ENCODE data around the gene CTNNB1.
"Not testable (repeated sequence)": the region's sequence is repeated elsewhere in the genome, so short reads cannot be mapped to it uniquely, and the experiment has no call there.

CTNNB1 gene

DNA sequence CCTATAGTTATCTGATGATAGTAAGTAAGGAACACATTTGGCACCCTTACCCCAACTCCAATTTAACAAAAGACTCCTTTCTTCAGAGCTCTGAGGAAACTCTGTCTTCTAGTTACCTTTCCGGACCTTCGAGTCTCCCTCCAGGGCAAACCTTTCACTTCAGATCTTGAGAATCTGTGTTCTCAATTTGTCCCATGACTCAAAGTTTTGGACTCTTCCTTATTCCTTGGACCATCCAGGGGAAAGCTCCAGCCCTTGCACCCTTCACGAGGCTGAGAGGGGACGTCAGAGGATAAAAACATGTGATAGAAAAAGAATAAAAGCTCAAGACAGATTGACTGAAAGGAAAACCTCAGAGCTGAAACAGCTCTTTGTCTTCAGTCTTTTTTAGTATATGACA, 76.9 kb downstream of the CTNNB1 start:
- TF ChIP-seq EZH2 (IDR thresholded peaks at IDR 0.05; ENCODE audit: borderline replicate concordance, low read length): no peak
- TF ChIP-seq, protein P1, sequence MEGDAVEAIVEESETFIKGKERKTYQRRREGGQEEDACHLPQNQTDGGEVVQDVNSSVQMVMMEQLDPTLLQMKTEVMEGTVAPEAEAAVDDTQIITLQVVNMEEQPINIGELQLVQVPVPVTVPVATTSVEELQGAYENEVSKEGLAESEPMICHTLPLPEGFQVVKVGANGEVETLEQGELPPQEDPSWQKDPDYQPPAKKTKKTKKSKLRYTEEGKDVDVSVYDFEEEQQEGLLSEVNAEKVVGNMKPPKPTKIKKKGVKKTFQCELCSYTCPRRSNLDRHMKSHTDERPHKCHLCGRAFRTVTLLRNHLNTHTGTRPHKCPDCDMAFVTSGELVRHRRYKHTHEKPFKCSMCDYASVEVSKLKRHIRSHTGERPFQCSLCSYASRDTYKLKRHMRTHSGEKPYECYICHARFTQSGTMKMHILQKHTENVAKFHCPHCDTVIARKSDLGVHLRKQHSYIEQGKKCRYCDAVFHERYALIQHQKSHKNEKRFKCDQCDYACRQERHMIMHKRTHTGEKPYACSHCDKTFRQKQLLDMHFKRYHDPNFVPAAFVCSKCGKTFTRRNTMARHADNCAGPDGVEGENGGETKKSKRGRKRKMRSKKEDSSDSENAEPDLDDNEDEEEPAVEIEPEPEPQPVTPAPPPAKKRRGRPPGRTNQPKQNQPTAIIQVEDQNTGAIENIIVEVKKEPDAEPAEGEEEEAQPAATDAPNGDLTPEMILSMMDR (IDR thresholded peaks at IDR 0.05; ENCODE audit: low read length): no peak
- no peaks in the 10 kb centered on the region for H3F3A ChIP-seq (ENCODE audit: insufficient read depth, low read length)
- no peaks in the 10 kb centered on the region for H3K79me2 ChIP-seq (ENCODE audit: insufficient read depth, low read length)
- no peak overlapping the region for H3K4me3 ChIP-seq (ENCODE audit: low read depth, low read length, poor library complexity, severe bottlenecking)
- no peak overlapping the region for H3K4me2 ChIP-seq (ENCODE audit: low read length)
- H4K20me1 ChIP-seq (ENCODE audit: insufficient read depth, low read length): no peaks in the 10 kb centered on the region
- no peaks in the 10 kb centered on the region for H3K36me3 ChIP-seq (ENCODE audit: insufficient read depth, low read length)
- H3K9me2 ChIP-seq (ENCODE audit: low read depth, low read length): no peaks in the 10 kb centered on the region
- no peak overlapping the region for H2AFZ ChIP-seq (ENCODE audit: low read length)
- no peaks in the 10 kb centered on the region for H3K4me1 ChIP-seq (ENCODE audit: insufficient read depth, low read length, severe bottlenecking)
- H3K27ac ChIP-seq (ENCODE audit: low read depth, low read length, poor library complexity, severe bottlenecking): no peak overlapping the region
- no peak overlapping the region for H3K9ac ChIP-seq (ENCODE audit: low read length)
- H3K27me3 ChIP-seq (ENCODE audit: insufficient read depth, low read length): no peaks in the 10 kb centered on the region
- H3K9me3 ChIP-seq (ENCODE audit: low read length): no peaks in the 10 kb centered on the region

DNA sequence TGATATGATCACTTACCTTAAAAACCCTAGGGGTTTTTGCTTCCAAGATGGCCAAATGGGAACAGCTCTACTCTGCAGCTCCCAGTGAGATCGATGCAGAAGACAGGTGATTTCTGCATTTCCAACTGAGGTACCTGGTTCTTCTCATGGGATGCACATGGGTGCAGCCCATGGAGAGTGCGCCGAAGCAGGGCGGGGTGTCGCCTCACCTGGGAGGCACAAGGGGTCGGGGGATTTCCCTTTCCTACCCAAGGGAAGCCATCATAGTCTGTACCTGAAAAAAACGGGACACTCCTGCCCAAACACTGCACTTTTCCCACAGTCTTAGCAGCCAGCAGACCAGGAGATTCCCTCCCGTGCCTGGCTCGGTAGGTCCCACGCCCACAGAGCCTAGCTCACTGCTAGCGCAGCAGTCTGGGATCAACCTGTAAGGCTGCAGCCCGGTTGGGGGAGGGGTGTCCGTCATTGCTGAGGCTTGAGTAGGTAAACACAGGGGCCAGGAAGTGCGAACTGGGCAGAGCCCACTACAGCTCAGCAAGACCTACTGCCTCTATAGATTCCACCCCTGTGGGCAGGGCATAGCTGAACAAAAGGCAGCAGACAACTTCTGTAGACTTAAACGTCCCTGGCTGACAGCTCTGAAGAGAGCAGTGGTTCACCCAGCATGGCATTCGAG, 78.6 kb downstream of the CTNNB1 start:
- no peaks in the 10 kb centered on the region for H3K9me3 ChIP-seq (ENCODE audit: low read length)
- no peaks in the 10 kb centered on the region for H3F3A ChIP-seq (ENCODE audit: insufficient read depth, low read length)
- H3K36me3 ChIP-seq (ENCODE audit: insufficient read depth, low read length): no peaks in the 10 kb centered on the region
- no peak overlapping the region for H3K4me3 ChIP-seq (ENCODE audit: low read depth, low read length, poor library complexity, severe bottlenecking)
- TF ChIP-seq, protein P1 (IDR thresholded peaks at IDR 0.05; ENCODE audit: low read length): no peak
- TF ChIP-seq EZH2 (IDR thresholded peaks at IDR 0.05; ENCODE audit: borderline replicate concordance, low read length): no peak
- no peaks in the 10 kb centered on the region for H3K79me2 ChIP-seq (ENCODE audit: insufficient read depth, low read length)
- H3K4me1 ChIP-seq (ENCODE audit: insufficient read depth, low read length, severe bottlenecking): no peaks in the 10 kb centered on the region
- H3K9me2 ChIP-seq (ENCODE audit: low read depth, low read length): no peaks in the 10 kb centered on the region
- no peak overlapping the region for H3K27ac ChIP-seq (ENCODE audit: low read depth, low read length, poor library complexity, severe bottlenecking)
- H3K27me3 ChIP-seq (ENCODE audit: insufficient read depth, low read length): no peaks in the 10 kb centered on the region
- no peak overlapping the region for H2AFZ ChIP-seq (ENCODE audit: low read length)
- no peaks in the 10 kb centered on the region for H4K20me1 ChIP-seq (ENCODE audit: insufficient read depth, low read length)
- no peak overlapping the region for H3K9ac ChIP-seq (ENCODE audit: low read length)
- H3K4me2 ChIP-seq (ENCODE audit: low read length): no peak overlapping the region

DNA sequence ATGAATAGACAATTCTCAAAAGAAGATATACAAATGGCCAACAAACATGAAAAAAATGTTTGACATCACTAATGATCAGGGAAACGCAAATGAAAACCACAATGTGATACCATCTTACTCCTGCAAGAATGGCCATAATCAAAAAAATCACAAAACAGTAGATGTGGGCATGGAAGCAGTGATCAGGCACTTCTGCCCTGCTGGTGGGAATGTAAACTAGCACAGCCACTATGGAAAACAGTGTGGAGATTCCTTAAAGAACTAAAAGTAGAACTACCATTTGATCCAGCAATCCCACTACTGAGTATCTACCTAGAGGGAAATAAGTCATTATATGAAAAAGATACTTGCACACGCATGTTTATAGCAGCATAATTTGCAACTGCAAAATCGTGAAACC, 85.6 kb downstream of the CTNNB1 start:
- H4K20me1 ChIP-seq (ENCODE audit: insufficient read depth, low read length); H3K4me1 ChIP-seq (ENCODE audit: insufficient read depth, low read length, severe bottlenecking); H3K4me3 ChIP-seq (ENCODE audit: low read depth, low read length, poor library complexity, severe bottlenecking); H3K79me2 ChIP-seq (ENCODE audit: insufficient read depth, low read length); H3K27me3 ChIP-seq (ENCODE audit: insufficient read depth, low read length); H3F3A ChIP-seq (ENCODE audit: insufficient read depth, low read length); H3K9me2 ChIP-seq (ENCODE audit: low read depth, low read length); H2AFZ ChIP-seq (ENCODE audit: low read length); H3K27ac ChIP-seq (ENCODE audit: low read depth, low read length, poor library complexity, severe bottlenecking); H3K9me3 ChIP-seq (ENCODE audit: low read length); H3K36me3 ChIP-seq (ENCODE audit: insufficient read depth, low read length); H3K4me2 ChIP-seq (ENCODE audit: low read length); H3K9ac ChIP-seq (ENCODE audit: low read length): not testable (repeated sequence)

DNA sequence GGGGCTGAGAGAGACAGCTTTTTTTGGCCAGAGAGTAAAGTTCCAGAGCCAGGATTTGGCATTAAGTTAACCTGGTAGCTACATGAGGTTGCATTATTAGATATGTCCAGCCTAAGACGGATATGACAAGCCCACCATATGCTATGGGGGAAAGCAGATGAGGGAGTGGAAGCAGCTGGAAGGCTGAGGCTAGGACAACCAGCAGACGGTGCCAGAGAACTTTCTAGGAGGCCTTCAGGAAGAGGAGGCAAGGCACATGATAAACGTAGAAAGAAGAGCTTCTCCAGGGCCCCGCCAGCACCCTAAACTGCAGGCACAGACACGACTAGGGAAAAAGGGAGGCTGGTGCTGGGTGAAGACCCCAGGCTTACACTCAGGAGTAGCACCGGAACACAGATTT, 87.0 kb downstream of the CTNNB1 start:
- Histone ChIP-seq H3K4me3 (ENCODE audit: low read depth, low read length, poor library complexity, severe bottlenecking) (no peak overlapping the region), H3K4me1 (ENCODE audit: insufficient read depth, low read length, severe bottlenecking) (no peaks in the 10 kb centered on the region), H3K27me3 (ENCODE audit: insufficient read depth, low read length) (no peaks in the 10 kb centered on the region), H3K9ac (ENCODE audit: low read length) (no peak overlapping the region), H3K9me2 (ENCODE audit: low read depth, low read length) (no peaks in the 10 kb centered on the region), H3K27ac (ENCODE audit: low read depth, low read length, poor library complexity, severe bottlenecking) (no peak overlapping the region), H3K79me2 (ENCODE audit: insufficient read depth, low read length) (no peaks in the 10 kb centered on the region), H2AFZ (ENCODE audit: low read length) (no peak overlapping the region), H3K36me3 (ENCODE audit: insufficient read depth, low read length) (no peaks in the 10 kb centered on the region), H3F3A (ENCODE audit: insufficient read depth, low read length) (no peaks in the 10 kb centered on the region), H4K20me1 (ENCODE audit: insufficient read depth, low read length) (no peaks in the 10 kb centered on the region), H3K4me2 (ENCODE audit: low read length) (no peak overlapping the region), H3K9me3 (ENCODE audit: low read length) (no peaks in the 10 kb centered on the region)
- no peak for TF ChIP-seq EZH2 (IDR thresholded peaks at IDR 0.05; ENCODE audit: borderline replicate concordance, low read length)
- TF ChIP-seq, protein P1 (IDR thresholded peaks at IDR 0.05; ENCODE audit: low read length): no peak
